ENCODE data around the gene KANK2. TPM values are rescaled to one million over a fixed set of nuclear protein-coding genes. Genes with fewer than 3 reads are reported as not detected.
A peak's percentile ranks its signal among the peaks of the same experiment; 100 is the strongest.

KANK2 gene
- total and polyA plus RNA-seq, 10 of the 15 experiments (the other 5 are each of a cell fraction or from before 2014, with no cell fraction given) = 4.9 to 33.0 (median 21.0) TPM

DNA sequence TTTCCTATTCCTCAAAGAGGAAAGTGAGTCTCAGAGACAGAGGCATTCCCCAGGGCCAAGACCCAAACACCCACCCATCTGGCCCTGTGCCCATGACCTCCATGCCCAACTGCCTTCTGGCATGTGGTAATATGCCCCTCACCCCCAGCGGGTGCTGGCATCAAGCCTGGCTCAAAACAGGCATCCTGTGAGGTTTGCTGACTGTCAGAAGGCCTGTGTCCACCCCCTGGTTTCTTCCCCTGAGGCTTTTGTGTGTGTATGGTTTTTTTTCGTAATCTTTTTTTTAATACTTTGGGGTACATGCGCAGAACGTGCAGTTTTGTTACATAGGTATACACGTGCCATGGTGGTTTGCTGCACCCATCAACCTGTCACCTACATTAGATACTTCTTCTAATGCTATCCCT is 7.6 kb upstream of the KANK2 start (continued):
- TF ChIP-seq ZNF274 (IDR thresholded peaks at IDR 0.05; ENCODE audit: insufficient read depth, insufficient read length) (no peak), FOS (IDR thresholded peaks at IDR 0.05; ENCODE audit: borderline replicate concordance, extremely low read depth, insufficient read length) (no peak), PAX8 (IDR thresholded peaks at IDR 0.05) (no peak), RUNX3 (IDR thresholded peaks at IDR 0.05; ENCODE audit: low read length) (peak; percentile 64), POU2F2 (IDR thresholded peaks at IDR 0.05; ENCODE audit: borderline replicate concordance, low read depth, low read length) (no peak), ATF3 (IDR thresholded peaks at IDR 0.05; ENCODE audit: borderline replicate concordance, extremely low read depth, low read depth, low read length) (no peak), ZNF24 (IDR thresholded peaks at IDR 0.05) (no peak), MXI1 (IDR thresholded peaks at IDR 0.05; ENCODE audit: low read depth, low read length) (no peak), ZNF622 (IDR thresholded peaks at IDR 0.05) (no peak), MTA2 (IDR thresholded peaks at IDR 0.05; ENCODE audit: low read depth) (no peak)
- TF ChIP-seq, protein P1, sequence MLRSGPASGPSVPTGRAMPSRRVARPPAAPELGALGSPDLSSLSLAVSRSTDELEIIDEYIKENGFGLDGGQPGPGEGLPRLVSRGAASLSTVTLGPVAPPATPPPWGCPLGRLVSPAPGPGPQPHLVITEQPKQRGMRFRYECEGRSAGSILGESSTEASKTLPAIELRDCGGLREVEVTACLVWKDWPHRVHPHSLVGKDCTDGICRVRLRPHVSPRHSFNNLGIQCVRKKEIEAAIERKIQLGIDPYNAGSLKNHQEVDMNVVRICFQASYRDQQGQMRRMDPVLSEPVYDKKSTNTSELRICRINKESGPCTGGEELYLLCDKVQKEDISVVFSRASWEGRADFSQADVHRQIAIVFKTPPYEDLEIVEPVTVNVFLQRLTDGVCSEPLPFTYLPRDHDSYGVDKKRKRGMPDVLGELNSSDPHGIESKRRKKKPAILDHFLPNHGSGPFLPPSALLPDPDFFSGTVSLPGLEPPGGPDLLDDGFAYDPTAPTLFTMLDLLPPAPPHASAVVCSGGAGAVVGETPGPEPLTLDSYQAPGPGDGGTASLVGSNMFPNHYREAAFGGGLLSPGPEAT (IDR thresholded peaks at IDR 0.05; ENCODE audit: low read depth) = no peak

DNA sequence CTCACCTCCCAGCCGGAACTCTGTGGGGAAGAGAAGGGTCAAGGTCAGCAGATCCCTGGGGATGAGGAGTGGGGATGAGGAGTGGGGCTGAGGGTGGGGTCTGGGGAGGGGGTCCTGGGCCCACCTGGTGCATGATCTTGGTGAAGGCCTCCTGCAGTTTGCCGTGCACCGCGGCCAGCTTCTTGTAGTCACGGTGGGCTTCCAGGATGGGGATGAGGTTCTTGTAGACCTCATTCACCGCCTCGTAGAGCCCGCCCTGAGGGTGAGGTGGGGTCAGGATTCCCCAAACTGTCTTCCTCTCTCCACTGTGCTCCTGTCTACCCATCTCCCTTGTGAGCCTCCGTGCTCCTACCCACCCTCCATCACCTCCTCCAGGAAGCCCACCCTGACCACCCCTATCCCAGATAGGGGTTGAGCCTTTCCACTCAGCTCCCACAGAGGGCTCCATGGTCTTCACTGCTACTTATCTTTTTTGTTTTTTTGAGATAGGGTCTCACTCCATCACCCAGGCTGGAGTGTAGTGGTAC is 6.8 kb upstream of the KANK2 start:
- Histone ChIP-seq H3K36me3 (ENCODE audit: control insufficient read depth in 2 of 2, insufficient read depth in 2 of 2, low read length in 1 of 2) (no peaks in the 10 kb centered on the region), H4K20me1 (ENCODE audit: control insufficient read depth, insufficient read depth) (no peaks in the 10 kb centered on the region), H3K4me2 (ENCODE audit: control insufficient read depth, insufficient read depth) (no peak overlapping the region), H3K4me3 (no peak overlapping the region), H2AFZ (ENCODE audit: control insufficient read depth, low read depth, low read length) (no peak overlapping the region), H3K9ac (ENCODE audit: control insufficient read depth, insufficient read depth, low read length) (no peak overlapping the region), H3K9me3 (replicated peaks; ENCODE audit: control insufficient read depth, insufficient read depth, low read length) (no peaks in the 10 kb centered on the region), H3K27me3 (replicated peaks in 1 of 2; ENCODE audit: control insufficient read depth in 2 of 2, insufficient read depth in 2 of 2, low read length in 1 of 2) (no peaks in the 10 kb centered on the region), H3K27ac (ENCODE audit: control insufficient read depth, insufficient read depth) (no peak overlapping the region), H3K4me1 (ENCODE audit: control insufficient read depth, insufficient read depth, low read length) (peaks cover 11% of the 10 kb centered on the region), H3K79me2 (ENCODE audit: control insufficient read depth, insufficient read depth, low read length) (no peaks in the 10 kb centered on the region)
- WGBS (ENCODE audit: insufficient coverage, insufficient replicate concordance, low lambda C conversion rate, missing lambda C conversion rate) = 53% methylated on average over 9 of the region's 9 CpGs
- TF ChIP-seq BMI1 (IDR thresholded peaks at IDR 0.05; ENCODE audit: borderline replicate concordance) (no peak), CHD2 (IDR thresholded peaks at IDR 0.05; ENCODE audit: borderline replicate concordance, low read depth, low read length) (no peak)
- TF ChIP-seq, protein P2, sequence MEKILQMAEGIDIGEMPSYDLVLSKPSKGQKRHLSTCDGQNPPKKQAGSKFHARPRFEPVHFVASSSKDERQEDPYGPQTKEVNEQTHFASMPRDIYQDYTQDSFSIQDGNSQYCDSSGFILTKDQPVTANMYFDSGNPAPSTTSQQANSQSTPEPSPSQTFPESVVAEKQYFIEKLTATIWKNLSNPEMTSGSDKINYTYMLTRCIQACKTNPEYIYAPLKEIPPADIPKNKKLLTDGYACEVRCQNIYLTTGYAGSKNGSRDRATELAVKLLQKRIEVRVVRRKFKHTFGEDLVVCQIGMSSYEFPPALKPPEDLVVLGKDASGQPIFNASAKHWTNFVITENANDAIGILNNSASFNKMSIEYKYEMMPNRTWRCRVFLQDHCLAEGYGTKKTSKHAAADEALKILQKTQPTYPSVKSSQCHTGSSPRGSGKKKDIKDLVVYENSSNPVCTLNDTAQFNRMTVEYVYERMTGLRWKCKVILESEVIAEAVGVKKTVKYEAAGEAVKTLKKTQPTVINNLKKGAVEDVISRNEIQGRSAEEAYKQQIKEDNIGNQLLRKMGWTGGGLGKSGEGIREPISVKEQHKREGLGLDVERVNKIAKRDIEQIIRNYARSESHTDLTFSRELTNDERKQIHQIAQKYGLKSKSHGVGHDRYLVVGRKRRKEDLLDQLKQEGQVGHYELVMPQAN (conservative IDR thresholded peaks at IDR 0.05) = no peak
- in situ Hi-C loops (cut with MboI) = loop anchor here (5.0 kb wide), 1 partner anchor 167 kb away; no protein-coding TSS in a partner anchor
- SMC1A ChIA-PET (ENCODE audit: uncharacterized antibody, unreplicated experiment) = interaction anchor here (0.6 to 1.9 kb wide), 7 partner anchors 25 to 168 kb away, joined by 3 to 10 read pairs (median 5); partner anchors contain the start of gene SPC24
- no TSS peak for BruUV-seq (replicated peaks)
- RAD21 ChIA-PET (ENCODE audit: unreplicated experiment) = interaction anchor here (0.8 to 1.8 kb wide), 5 partner anchors 49 to 169 kb away, joined by 3 to 13 read pairs (median 5); partner anchors contain the start of gene SPC24
- CTCF ChIA-PET = interaction anchor here (0.7 to 3.6 kb wide), 18 partner anchors 10 to 269 kb away, joined by 3 to 25 read pairs (median 3); no protein-coding TSS in a partner anchor
- ATAC-seq = no peak
- POLR2A ChIA-PET = interaction anchor here (0.6 to 1.0 kb wide), 2 partner anchors 24 to 337 kb away, joined by 3 to 5 read pairs; no protein-coding TSS in a partner anchor
- DNase-seq (ENCODE audit: low read depth, low spot score) = no peak
- intact Hi-C loops (cut with micrococcal nuclease; ENCODE audit: unreplicated experiment) = loop anchor here (2.0 to 5.0 kb wide), 3 partner anchors 77 to 267 kb away; no protein-coding TSS in a partner anchor
- no peak for FAIRE-seq

Measured in GM12878 (cell line).